RWPE1 (cell line): ENCODE results near the gene HMMR.
"Not testable (repeated sequence)": the region's sequence is repeated elsewhere in the genome, so short reads cannot be mapped to it uniquely, and the experiment has no call there.

Source experiments
- CTCF ChIA-PET: fragments of 350-600 bp; sonication (Branson Sonifier 250); formaldehyde crosslinking; extraction: SDS; loops from one replicate; lab custom pipeline; 2021; lab: Yijun Ruan, JAX
- POLR2A ChIA-PET: fragments of 400-600 bp; formaldehyde crosslinking; extraction: SDS; loops from one replicate; lab custom pipeline; 2020; ENCODE audit warnings: antibody characterized with exemption; ENCODE audit not compliant: low non-redundant PET; lab: Yijun Ruan, JAX
- DNase-seq: peaks from one replicate; pipeline ENCODE4 v3.0.0; 2012; ENCODE audit warnings: low spot score
- H3K27ac ChIP-seq: fragments of 450-650 bp; 2 replicates; pipeline ENCODE4 v1.5.1; 2017
- CTCF ChIP-seq: fragments of 450-650 bp; conservative IDR thresholded peaks from 2 replicates; pipeline ENCODE4 v1.5.1; 2017; ENCODE audit warnings: low read depth, mild to moderate bottlenecking

HMMR gene

DNA sequence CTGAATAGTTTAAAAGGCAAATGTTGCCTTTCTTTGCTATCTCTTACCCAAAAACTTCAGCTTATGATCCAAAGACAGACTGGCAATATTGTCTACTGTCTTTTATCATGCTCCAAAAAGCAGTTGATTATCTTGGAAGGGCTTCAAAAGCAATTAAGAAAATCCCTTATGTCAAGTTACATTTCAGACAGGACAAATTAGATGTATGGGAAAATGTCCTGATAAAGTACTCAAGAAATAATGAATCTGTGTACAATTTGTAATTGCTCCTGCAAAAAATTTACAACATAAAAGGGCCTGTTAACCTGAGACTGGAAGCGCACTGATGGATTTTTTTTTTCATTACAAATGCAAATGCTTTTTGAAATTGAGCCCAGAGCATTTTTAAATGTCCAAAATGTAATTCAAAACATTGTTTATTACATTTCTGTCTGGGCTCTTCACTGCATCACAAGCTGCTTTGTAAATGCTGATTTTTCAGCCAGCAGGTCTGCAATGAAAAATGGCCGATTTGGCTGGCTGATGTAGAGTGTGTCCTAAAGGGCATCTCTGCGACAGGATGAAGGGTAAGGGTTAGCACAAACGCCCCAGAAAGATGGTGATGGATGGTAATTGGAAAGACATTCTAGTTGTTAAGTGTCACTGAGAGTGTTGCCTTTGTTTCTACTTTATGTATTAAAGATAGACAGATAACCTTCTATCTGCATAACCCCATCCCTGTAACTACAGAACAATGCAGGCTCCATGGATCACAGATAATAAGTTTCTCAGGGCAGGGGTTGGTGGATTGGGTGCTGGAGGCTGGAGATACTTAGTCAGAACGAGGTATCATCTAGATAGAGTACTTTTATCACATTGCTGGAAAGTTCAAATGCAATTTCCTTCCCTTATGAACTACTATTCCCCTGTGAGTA is 72.0 kb downstream of the HMMR start:
- H3K27ac ChIP-seq = no peak overlapping the region
- no peak for TF ChIP-seq CTCF
- POLR2A ChIA-PET = no interaction called here
- CTCF ChIA-PET = interaction anchor here (0.6 to 0.7 kb wide), 3 partner anchors 286 to 1913 kb away, joined by 3 to 4 read pairs (median 3); no protein-coding TSS in a partner anchor
- no peak for DNase-seq

- H3K27ac ChIP-seq = no peak overlapping the region
- DNase-seq = no peak
- CTCF ChIA-PET = no interaction called here
- TF ChIP-seq CTCF = no peak
- POLR2A ChIA-PET = no interaction called here
Observed at GRCh38 chr5:163533223-163533622, 72.8 kb downstream of the HMMR start.

GRCh38 chr5:163534492-163535094 is 74.2 kb downstream of the HMMR start:
- no peak for DNase-seq
- POLR2A ChIA-PET = no interaction called here
- TF ChIP-seq CTCF = no peak
- no peak overlapping the region for H3K27ac ChIP-seq
- CTCF ChIA-PET = no interaction called here

GRCh38 chr5:163535290-163535689 is 74.9 kb downstream of the HMMR start:
- no peak for DNase-seq
- CTCF ChIA-PET = interaction anchor here (0.5 to 0.7 kb wide), 2 partner anchors 81 to 486 kb away, joined by 3 read pairs; no protein-coding TSS in a partner anchor
- no peak overlapping the region for H3K27ac ChIP-seq
- POLR2A ChIA-PET = no interaction called here
- no peak for TF ChIP-seq CTCF

DNA sequence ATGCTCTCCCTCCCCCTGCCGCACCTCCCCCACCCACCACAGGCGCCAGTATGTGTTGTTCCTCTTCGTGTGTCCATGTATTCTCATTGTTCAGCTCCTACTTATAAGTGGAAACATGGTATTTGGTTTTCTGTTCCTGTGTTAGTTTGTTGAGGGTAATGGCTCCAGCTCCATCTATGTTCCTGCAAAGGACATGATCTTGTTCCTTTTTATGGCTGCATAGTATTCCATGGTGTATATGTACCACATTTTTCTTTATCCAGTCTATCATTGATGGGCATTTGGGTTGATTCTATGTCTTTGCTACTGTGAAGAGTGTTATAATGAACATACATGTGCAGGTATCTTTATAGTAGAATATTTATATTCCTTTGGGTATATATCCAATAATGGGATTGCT is 76.0 kb downstream of the HMMR start:
- DNase-seq, CTCF ChIA-PET, POLR2A ChIA-PET, H3K27ac ChIP-seq: not testable (repeated sequence)

- H3K27ac ChIP-seq = no peak overlapping the region
- TF ChIP-seq CTCF = no peak
- DNase-seq = no peak
- CTCF ChIA-PET = no interaction called here
- POLR2A ChIA-PET = no interaction called here
Observed at GRCh38 chr5:163540696-163541095, 80.3 kb downstream of the HMMR start.
